Astrocyte (in vitro differentiated cells and primary cell): Measurements from ENCODE around the gene OR9G4.

ENCODE experiments used
- EZH2 ChIP-seq: IDR thresholded peaks from 2 replicates; pipeline ENCODE4 v1.6.1; 2012; ENCODE audit warnings: mild to moderate bottlenecking, low read length, inconsistent platforms; ENCODE audit not compliant: insufficient read depth
- TF ChIP-seq, protein P1 (sequence below): IDR thresholded peaks from 2 replicates; pipeline ENCODE4 v1.5.1; 2011; ENCODE audit warnings: low read depth, mild to moderate bottlenecking, inconsistent platforms, low read length, moderate library complexity; ENCODE audit not compliant: insufficient read depth

DNA sequence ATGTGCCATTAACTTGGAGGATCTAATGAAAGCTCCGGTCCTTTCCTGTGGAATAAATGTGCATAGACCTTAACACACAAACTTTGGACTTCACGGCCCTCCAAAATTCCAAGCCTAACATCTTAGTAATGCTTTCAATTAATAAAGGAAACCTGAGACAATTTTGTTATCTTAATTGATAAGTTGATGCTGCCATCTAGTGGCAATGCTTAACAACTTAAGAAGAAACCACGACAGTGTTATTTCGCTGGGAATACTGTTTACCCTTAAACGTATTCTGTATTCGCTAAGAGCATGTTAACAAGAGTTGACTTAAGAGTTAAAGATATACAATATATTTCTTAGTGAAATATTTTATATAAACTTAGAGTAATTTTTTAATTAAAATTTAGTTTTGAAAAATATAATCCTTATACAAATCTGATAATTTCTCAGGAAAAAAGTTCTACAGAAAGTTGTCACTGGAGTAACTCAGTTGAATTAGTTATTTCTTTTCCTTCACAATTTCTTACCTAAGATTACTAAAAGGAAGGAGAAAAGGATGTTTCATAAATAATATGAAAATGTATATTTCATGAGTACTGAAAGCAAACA lies 35.0 kb upstream of the OR9G4 start:
- TF ChIP-seq, protein P1, sequence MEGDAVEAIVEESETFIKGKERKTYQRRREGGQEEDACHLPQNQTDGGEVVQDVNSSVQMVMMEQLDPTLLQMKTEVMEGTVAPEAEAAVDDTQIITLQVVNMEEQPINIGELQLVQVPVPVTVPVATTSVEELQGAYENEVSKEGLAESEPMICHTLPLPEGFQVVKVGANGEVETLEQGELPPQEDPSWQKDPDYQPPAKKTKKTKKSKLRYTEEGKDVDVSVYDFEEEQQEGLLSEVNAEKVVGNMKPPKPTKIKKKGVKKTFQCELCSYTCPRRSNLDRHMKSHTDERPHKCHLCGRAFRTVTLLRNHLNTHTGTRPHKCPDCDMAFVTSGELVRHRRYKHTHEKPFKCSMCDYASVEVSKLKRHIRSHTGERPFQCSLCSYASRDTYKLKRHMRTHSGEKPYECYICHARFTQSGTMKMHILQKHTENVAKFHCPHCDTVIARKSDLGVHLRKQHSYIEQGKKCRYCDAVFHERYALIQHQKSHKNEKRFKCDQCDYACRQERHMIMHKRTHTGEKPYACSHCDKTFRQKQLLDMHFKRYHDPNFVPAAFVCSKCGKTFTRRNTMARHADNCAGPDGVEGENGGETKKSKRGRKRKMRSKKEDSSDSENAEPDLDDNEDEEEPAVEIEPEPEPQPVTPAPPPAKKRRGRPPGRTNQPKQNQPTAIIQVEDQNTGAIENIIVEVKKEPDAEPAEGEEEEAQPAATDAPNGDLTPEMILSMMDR = peak; percentile 54
- no peak for TF ChIP-seq EZH2
